Upper lobe of left lung (tissue), 4 donors: Measurements from ENCODE around the gene OBSCN.

Source experiments
- EP300 ChIP-seq, 4 donors: sonication (generic); formaldehyde crosslinking; IDR thresholded peaks; one replicate each; pipeline ENCODE4 v1.5.1; 2017; ENCODE audit warnings: antibody characterized with exemption in 4 of 4, control low read depth in 2 of 4
- POLR2AphosphoS5 ChIP-seq, 2 donors: sonication (generic); formaldehyde crosslinking; IDR thresholded peaks; one replicate each; pipeline ENCODE4 v1.5.1; 2017; ENCODE audit warnings: antibody characterized with exemption in 2 of 2
- TF ChIP-seq, protein P1 (sequence below), 6 experiments: fragments of 450-650 bp in 4 of 6; fragments of 200-600 bp in 2 of 6; sonication (generic) in 2 of 6; IDR thresholded peaks; one replicate each; pipeline ENCODE4 v1.5.1; 2016 to 2019; ENCODE audit warnings: antibody characterized with exemption in 6 of 6

DNA sequence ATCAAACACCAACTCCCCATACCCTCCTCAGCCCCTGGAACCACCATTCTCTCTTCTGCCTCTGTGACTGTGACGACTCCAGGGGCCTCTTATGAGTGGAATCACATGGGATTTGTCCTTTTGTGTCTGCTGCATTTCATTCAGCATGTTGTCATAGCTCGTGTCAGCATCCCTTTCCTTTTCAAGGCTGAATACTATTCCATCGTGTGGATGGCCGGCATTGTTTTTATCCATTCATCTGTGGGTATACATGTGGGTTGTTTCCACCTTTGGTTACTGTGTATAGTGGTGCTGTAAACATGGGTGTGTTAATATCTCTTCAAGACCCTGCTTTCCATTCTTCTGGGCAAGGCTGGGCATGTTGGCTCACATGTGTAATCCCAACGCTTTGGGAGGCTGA is 17.1 kb upstream of the OBSCN start:
- TF ChIP-seq, protein P1, sequence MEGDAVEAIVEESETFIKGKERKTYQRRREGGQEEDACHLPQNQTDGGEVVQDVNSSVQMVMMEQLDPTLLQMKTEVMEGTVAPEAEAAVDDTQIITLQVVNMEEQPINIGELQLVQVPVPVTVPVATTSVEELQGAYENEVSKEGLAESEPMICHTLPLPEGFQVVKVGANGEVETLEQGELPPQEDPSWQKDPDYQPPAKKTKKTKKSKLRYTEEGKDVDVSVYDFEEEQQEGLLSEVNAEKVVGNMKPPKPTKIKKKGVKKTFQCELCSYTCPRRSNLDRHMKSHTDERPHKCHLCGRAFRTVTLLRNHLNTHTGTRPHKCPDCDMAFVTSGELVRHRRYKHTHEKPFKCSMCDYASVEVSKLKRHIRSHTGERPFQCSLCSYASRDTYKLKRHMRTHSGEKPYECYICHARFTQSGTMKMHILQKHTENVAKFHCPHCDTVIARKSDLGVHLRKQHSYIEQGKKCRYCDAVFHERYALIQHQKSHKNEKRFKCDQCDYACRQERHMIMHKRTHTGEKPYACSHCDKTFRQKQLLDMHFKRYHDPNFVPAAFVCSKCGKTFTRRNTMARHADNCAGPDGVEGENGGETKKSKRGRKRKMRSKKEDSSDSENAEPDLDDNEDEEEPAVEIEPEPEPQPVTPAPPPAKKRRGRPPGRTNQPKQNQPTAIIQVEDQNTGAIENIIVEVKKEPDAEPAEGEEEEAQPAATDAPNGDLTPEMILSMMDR (IDR thresholded peaks at IDR 0.05): no peak
- TF ChIP-seq EP300 (IDR thresholded peaks at IDR 0.05): no peak
- TF ChIP-seq POLR2AphosphoS5 (IDR thresholded peaks at IDR 0.05): no peak
